Measurements from ENCODE around the gene FBXO36. TPM values are rescaled to one million over a fixed set of nuclear protein-coding genes. Genes with fewer than 3 reads are reported as not detected.
A peak's percentile ranks its signal among the peaks of the same experiment; 100 is the strongest.

The FBXO36 gene
- total and polyA plus RNA-seq, 2 of the 13 experiments (the other 11 are each of a cell fraction or from before 2014, with no cell fraction given), result 2.8 TPM

DNA sequence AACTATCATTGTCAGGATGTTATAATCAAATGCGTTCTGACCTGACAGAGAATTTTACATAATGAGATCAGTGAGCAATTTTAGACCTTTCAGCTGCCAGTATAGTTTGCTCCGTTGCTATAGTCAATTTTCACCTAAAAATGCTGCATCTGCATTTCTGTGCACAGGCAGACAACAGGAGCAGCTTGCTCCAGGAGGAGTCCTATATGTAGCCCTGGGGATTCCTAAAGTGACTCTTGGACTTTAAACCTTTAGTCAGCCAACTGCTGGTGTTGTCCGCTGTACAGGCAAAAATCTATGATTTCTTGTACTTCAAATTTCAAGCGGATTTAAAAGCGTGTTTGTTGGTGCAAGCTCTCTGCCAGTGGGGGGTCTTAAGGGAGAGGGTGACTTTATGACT, 120.7 kb downstream of the FBXO36 start:
- Histone ChIP-seq H2AFZ (ENCODE audit: low read length) (no peak overlapping the region), H3K27ac (ENCODE audit: extremely low read length, insufficient read depth, low read length) (no peak overlapping the region), H3K4me2 (ENCODE audit: low read depth, low read length) (peak overlapping the region; percentile 28; the same call in 1 of the 2 replicates), H3K4me1 (ENCODE audit: insufficient read depth, low read length) (peaks cover 13% of the 10 kb centered on the region), H4K20me1 (ENCODE audit: insufficient read depth, low read length) (no peaks in the 10 kb centered on the region), H3K36me3 (replicated peaks in 1 of 2; ENCODE audit: control insufficient read depth in 1 of 2, insufficient read depth in 2 of 2, low read length in 2 of 2) (no peaks in the 10 kb centered on the region), H3K27me3 (ENCODE audit: control insufficient read depth in 1 of 2, insufficient read depth in 2 of 2, low read length in 2 of 2) (peaks cover 0 to 23% of the 10 kb centered on the region in 2 experiments; a peak in 3 of 5 replicates), H3K4me3 (replicated peaks in 1 of 3; ENCODE audit: insufficient read depth in 1 of 3, low read depth in 2 of 3, low read length in 3 of 3) (no peak overlapping the region), H3K9ac (ENCODE audit: insufficient read depth, low read depth, low read length) (no peak overlapping the region), H3K9me3 (ENCODE audit: low read length) (no peaks in the 10 kb centered on the region), H3K79me2 (ENCODE audit: insufficient read depth, low read length) (no peaks in the 10 kb centered on the region)
- CTCF ChIA-PET (ENCODE audit: low intra/inter-chr PET ratio, low total read pairs), result no interaction called here
- intact Hi-C loops (cut with micrococcal nuclease; ENCODE audit: unreplicated experiment) (no loop called here), in situ Hi-C loops (cut with HindIII; ENCODE audit: extremely low pct_ligation_motif_present, low pct_unique_long_range_greater_than_20kb) (no loop called here)
- BruUV-seq (replicated peaks), result no TSS peak
- DNase-seq (ENCODE audit: low spot score) (peak; percentile 23), FAIRE-seq (peak; percentile 86), ATAC-seq (peak; percentile 92)
- 16% methylated on average over 5 of the region's 5 CpGs for WGBS (ENCODE audit: low lambda C conversion rate)
- POLR2A ChIA-PET, result no interaction called here
- TF ChIP-seq MAFK (conservative IDR thresholded peaks at IDR 0.05 in 1 of 2, IDR thresholded peaks at IDR 0.05 in 1 of 2; ENCODE audit: low read length in 2 of 2) (peak; percentile 96 to 98), ZC3H4 (CRISPR knock-in tag; IDR thresholded peaks at IDR 0.05; ENCODE audit: borderline replicate concordance) (no peak), SMAD1 (CRISPR knock-in tag; IDR thresholded peaks at IDR 0.05; ENCODE audit: borderline replicate concordance, low read depth) (no peak), ZFP36L2 (CRISPR knock-in tag; IDR thresholded peaks at IDR 0.05) (no peak), ARNT2 (CRISPR knock-in tag; IDR thresholded peaks at IDR 0.05; ENCODE audit: low read depth) (no peak), KAT7 (CRISPR knock-in tag; IDR thresholded peaks at IDR 0.05; ENCODE audit: borderline replicate concordance) (no peak), MLLT10 (CRISPR knock-in tag; IDR thresholded peaks at IDR 0.05) (no peak), SRF (IDR thresholded peaks at IDR 0.05; ENCODE audit: low read depth, low read length) (no peak), PHF5A (CRISPR knock-in tag; IDR thresholded peaks at IDR 0.05; ENCODE audit: low read depth, unreplicated experiment) (no peak), ZNF562 (CRISPR knock-in tag; IDR thresholded peaks at IDR 0.05; ENCODE audit: borderline replicate concordance) (no peak)
- TF ChIP-seq, protein P1, sequence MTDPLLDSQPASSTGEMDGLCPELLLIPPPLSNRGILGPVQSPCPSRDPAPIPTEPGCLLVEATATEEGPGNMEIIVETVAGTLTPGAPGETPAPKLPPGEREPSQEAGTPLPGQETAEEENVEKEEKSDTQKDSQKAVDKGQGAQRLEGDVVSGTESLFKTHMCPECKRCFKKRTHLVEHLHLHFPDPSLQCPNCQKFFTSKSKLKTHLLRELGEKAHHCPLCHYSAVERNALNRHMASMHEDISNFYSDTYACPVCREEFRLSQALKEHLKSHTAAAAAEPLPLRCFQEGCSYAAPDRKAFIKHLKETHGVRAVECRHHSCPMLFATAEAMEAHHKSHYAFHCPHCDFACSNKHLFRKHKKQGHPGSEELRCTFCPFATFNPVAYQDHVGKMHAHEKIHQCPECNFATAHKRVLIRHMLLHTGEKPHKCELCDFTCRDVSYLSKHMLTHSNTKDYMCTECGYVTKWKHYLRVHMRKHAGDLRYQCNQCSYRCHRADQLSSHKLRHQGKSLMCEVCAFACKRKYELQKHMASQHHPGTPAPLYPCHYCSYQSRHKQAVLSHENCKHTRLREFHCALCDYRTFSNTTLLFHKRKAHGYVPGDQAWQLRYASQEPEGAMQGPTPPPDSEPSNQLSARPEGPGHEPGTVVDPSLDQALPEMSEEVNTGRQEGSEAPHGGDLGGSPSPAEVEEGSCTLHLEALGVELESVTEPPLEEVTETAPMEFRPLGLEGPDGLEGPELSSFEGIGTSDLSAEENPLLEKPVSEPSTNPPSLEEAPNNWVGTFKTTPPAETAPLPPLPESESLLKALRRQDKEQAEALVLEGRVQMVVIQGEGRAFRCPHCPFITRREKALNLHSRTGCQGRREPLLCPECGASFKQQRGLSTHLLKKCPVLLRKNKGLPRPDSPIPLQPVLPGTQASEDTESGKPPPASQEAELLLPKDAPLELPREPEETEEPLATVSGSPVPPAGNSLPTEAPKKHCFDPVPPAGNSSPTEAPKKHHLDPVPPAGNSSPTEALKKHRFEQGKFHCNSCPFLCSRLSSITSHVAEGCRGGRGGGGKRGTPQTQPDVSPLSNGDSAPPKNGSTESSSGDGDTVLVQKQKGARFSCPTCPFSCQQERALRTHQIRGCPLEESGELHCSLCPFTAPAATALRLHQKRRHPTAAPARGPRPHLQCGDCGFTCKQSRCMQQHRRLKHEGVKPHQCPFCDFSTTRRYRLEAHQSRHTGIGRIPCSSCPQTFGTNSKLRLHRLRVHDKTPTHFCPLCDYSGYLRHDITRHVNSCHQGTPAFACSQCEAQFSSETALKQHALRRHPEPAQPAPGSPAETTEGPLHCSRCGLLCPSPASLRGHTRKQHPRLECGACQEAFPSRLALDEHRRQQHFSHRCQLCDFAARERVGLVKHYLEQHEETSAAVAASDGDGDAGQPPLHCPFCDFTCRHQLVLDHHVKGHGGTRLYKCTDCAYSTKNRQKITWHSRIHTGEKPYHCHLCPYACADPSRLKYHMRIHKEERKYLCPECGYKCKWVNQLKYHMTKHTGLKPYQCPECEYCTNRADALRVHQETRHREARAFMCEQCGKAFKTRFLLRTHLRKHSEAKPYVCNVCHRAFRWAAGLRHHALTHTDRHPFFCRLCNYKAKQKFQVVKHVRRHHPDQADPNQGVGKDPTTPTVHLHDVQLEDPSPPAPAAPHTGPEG (CRISPR knock-in tag; IDR thresholded peaks at IDR 0.05), result no peak
- TF ChIP-seq, protein P2, sequence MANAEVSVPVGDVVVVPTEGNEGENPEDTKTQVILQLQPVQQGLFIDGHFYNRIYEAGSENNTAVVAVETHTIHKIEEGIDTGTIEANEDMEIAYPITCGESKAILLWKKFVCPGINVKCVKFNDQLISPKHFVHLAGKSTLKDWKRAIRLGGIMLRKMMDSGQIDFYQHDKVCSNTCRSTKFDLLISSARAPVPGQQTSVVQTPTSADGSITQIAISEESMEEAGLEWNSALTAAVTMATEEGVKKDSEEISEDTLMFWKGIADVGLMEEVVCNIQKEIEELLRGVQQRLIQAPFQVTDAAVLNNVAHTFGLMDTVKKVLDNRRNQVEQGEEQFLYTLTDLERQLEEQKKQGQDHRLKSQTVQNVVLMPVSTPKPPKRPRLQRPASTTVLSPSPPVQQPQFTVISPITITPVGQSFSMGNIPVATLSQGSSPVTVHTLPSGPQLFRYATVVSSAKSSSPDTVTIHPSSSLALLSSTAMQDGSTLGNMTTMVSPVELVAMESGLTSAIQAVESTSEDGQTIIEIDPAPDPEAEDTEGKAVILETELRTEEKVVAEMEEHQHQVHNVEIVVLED (CRISPR knock-in tag; IDR thresholded peaks at IDR 0.05; ENCODE audit: borderline replicate concordance), result no peak
- TF ChIP-seq, protein P3, sequence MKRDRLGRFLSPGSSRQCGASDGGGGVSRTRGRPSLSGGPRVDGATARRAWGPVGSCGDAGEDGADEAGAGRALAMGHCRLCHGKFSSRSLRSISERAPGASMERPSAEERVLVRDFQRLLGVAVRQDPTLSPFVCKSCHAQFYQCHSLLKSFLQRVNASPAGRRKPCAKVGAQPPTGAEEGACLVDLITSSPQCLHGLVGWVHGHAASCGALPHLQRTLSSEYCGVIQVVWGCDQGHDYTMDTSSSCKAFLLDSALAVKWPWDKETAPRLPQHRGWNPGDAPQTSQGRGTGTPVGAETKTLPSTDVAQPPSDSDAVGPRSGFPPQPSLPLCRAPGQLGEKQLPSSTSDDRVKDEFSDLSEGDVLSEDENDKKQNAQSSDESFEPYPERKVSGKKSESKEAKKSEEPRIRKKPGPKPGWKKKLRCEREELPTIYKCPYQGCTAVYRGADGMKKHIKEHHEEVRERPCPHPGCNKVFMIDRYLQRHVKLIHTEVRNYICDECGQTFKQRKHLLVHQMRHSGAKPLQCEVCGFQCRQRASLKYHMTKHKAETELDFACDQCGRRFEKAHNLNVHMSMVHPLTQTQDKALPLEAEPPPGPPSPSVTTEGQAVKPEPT (CRISPR knock-in tag; IDR thresholded peaks at IDR 0.05; ENCODE audit: low read depth), result no peak
- TF ChIP-seq, protein P4, sequence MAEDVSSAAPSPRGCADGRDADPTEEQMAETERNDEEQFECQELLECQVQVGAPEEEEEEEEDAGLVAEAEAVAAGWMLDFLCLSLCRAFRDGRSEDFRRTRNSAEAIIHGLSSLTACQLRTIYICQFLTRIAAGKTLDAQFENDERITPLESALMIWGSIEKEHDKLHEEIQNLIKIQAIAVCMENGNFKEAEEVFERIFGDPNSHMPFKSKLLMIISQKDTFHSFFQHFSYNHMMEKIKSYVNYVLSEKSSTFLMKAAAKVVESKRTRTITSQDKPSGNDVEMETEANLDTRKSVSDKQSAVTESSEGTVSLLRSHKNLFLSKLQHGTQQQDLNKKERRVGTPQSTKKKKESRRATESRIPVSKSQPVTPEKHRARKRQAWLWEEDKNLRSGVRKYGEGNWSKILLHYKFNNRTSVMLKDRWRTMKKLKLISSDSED (CRISPR knock-in tag; IDR thresholded peaks at IDR 0.05), result no peak

Data from HepG2 (cell line).